ENCODE data around the gene SULT1A3.
"Not testable (repeated sequence)": the region's sequence is repeated elsewhere in the genome, so short reads cannot be mapped to it uniquely, and the experiment has no call there.

SULT1A3 gene

DNA sequence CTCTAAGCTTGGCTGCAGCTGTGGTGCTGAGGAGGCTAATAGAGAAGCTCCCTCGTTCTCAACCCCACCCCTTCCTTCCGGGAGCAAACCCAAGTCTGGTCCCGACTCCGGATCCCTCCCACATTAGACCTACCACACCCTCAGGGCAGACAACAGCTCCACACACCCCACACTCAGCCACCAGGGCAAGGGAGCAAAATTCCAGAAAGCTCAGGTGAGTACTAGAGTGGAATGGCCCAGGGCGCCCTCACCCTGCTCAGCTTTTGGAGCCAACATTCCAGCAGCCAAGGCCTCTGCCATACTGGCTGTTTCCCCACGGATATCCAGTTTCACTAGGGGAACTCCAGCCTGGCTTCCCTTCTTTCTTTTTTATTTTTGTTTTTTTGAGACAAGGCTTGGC, 10.0 kb downstream of the SULT1A3 start:
- not testable (repeated sequence) for H3K36me3 ChIP-seq (ENCODE audit: control insufficient read depth in 1 of 2, insufficient read depth in 2 of 2, low read depth in 1 of 2, low read length in 2 of 2); H3K27ac ChIP-seq (ENCODE audit: low read length, poor library complexity, severe bottlenecking); H3K14ac ChIP-seq (ENCODE audit: low read length in 2 of 2); H2BK5ac ChIP-seq (ENCODE audit: low read depth, low read length, poor library complexity, severe bottlenecking); H2AFZ ChIP-seq (ENCODE audit: low read depth, low read length); H3K9ac ChIP-seq (ENCODE audit: low read length); H2BK15ac ChIP-seq (ENCODE audit: low read depth, poor library complexity, severe bottlenecking); H2AK5ac ChIP-seq (ENCODE audit: low read length, severe bottlenecking); H4K91ac ChIP-seq (ENCODE audit: low read length); DNase-seq; H3K79me1 ChIP-seq (replicated peaks; ENCODE audit: low read length, poor library complexity, severe bottlenecking); H3K4me1 ChIP-seq (ENCODE audit: control insufficient read depth, insufficient read depth, low read depth, low read length); H3K18ac ChIP-seq (ENCODE audit: low read depth in 1 of 2, low read length in 2 of 2); H2BK12ac ChIP-seq (ENCODE audit: low read length in 2 of 2); H3K9me3 ChIP-seq (ENCODE audit: control insufficient read depth, low read length); H3K4me3 ChIP-seq (ENCODE audit: insufficient read depth in 1 of 2, low read depth in 1 of 2, low read length in 2 of 2); H3K4ac ChIP-seq (ENCODE audit: low read depth in 1 of 2, low read length in 2 of 2); H3K27me3 ChIP-seq (ENCODE audit: control insufficient read depth in 1 of 2, insufficient read depth in 1 of 2, low read length in 2 of 2); H2BK120ac ChIP-seq (ENCODE audit: low read depth, low read length); H3K4me2 ChIP-seq (ENCODE audit: low read length, poor library complexity, severe bottlenecking); H3K23ac ChIP-seq (ENCODE audit: low read length in 2 of 2); H4K8ac ChIP-seq (ENCODE audit: low read length)
- no CpG with 5 or more reads among the region's 6 CpGs for WGBS

DNA sequence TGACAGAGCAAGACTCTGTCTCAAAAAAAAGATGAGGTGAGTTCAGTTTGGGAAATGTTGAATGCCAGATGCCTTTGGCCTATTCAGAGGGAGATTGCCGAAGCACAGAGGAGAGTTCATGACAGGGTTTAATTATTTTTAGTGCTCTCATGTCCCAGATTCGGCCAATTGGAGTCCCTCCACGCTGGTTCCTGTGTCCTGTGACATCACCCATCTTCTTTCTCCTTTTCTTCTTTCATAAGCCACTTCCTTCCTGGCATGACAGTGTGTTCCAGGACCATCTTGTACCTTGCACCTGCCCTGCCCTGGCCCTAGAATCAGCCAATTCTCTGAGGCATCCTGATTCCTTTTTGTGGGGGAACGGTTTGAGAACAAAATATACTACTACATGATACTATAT, 12.4 kb downstream of the SULT1A3 start:
- H3K27ac ChIP-seq (ENCODE audit: low read length, poor library complexity, severe bottlenecking); H3K36me3 ChIP-seq (ENCODE audit: control insufficient read depth in 1 of 2, insufficient read depth in 2 of 2, low read depth in 1 of 2, low read length in 2 of 2); DNase-seq; H2BK15ac ChIP-seq (ENCODE audit: low read depth, poor library complexity, severe bottlenecking); H2BK12ac ChIP-seq (ENCODE audit: low read length in 2 of 2); H4K8ac ChIP-seq (ENCODE audit: low read length); H2AFZ ChIP-seq (ENCODE audit: low read depth, low read length); H3K4ac ChIP-seq (ENCODE audit: low read depth in 1 of 2, low read length in 2 of 2); H3K9me3 ChIP-seq (ENCODE audit: control insufficient read depth, low read length); H3K79me1 ChIP-seq (replicated peaks; ENCODE audit: low read length, poor library complexity, severe bottlenecking); H3K4me2 ChIP-seq (ENCODE audit: low read length, poor library complexity, severe bottlenecking); H2BK5ac ChIP-seq (ENCODE audit: low read depth, low read length, poor library complexity, severe bottlenecking); H3K27me3 ChIP-seq (ENCODE audit: control insufficient read depth in 1 of 2, insufficient read depth in 1 of 2, low read length in 2 of 2); H3K4me3 ChIP-seq (ENCODE audit: insufficient read depth in 1 of 2, low read depth in 1 of 2, low read length in 2 of 2); H3K4me1 ChIP-seq (ENCODE audit: control insufficient read depth, insufficient read depth, low read depth, low read length); H4K91ac ChIP-seq (ENCODE audit: low read length); H2AK5ac ChIP-seq (ENCODE audit: low read length, severe bottlenecking); H2BK120ac ChIP-seq (ENCODE audit: low read depth, low read length); H3K9ac ChIP-seq (ENCODE audit: low read length); H3K14ac ChIP-seq (ENCODE audit: low read length in 2 of 2); H3K23ac ChIP-seq (ENCODE audit: low read length in 2 of 2); H3K18ac ChIP-seq (ENCODE audit: low read depth in 1 of 2, low read length in 2 of 2): not testable (repeated sequence)
- no CpG with 5 or more reads among the region's 4 CpGs for WGBS

DNA sequence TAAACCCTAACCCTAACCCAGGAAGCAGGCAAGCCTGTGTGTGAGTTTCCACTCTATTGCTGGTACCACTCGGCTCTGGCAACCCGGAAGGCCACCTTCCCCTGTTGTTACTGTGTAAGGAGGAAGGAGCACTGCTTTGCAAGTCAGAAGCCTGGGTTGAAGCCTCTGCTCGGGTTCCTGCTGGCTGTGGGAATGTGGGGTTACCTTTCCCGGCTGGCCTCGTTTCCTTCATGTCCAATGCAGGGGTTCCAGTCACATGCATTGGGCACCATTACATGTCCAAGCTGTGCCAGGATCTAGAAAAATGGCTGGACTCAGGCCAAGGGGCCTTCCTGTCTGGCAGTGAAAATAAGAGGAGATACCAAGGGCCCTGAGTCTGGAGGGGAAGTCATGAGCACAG, 18.0 kb downstream of the SULT1A3 start:
- not testable (repeated sequence) for H3K4ac ChIP-seq (ENCODE audit: low read depth in 1 of 2, low read length in 2 of 2); H3K14ac ChIP-seq (ENCODE audit: low read length in 2 of 2); H4K8ac ChIP-seq (ENCODE audit: low read length); H3K23ac ChIP-seq (ENCODE audit: low read length in 2 of 2); H3K9me3 ChIP-seq (ENCODE audit: control insufficient read depth, low read length); H3K4me1 ChIP-seq (ENCODE audit: control insufficient read depth, insufficient read depth, low read depth, low read length); DNase-seq; H3K79me1 ChIP-seq (replicated peaks; ENCODE audit: low read length, poor library complexity, severe bottlenecking); H2BK120ac ChIP-seq (ENCODE audit: low read depth, low read length); H2BK15ac ChIP-seq (ENCODE audit: low read depth, poor library complexity, severe bottlenecking); H3K36me3 ChIP-seq (ENCODE audit: control insufficient read depth in 1 of 2, insufficient read depth in 2 of 2, low read depth in 1 of 2, low read length in 2 of 2); H2AFZ ChIP-seq (ENCODE audit: low read depth, low read length); H3K4me2 ChIP-seq (ENCODE audit: low read length, poor library complexity, severe bottlenecking); H2AK5ac ChIP-seq (ENCODE audit: low read length, severe bottlenecking); H3K4me3 ChIP-seq (ENCODE audit: insufficient read depth in 1 of 2, low read depth in 1 of 2, low read length in 2 of 2); H2BK12ac ChIP-seq (ENCODE audit: low read length in 2 of 2); H3K18ac ChIP-seq (ENCODE audit: low read depth in 1 of 2, low read length in 2 of 2); H3K9ac ChIP-seq (ENCODE audit: low read length); H3K27me3 ChIP-seq (ENCODE audit: control insufficient read depth in 1 of 2, insufficient read depth in 1 of 2, low read length in 2 of 2); H2BK5ac ChIP-seq (ENCODE audit: low read depth, low read length, poor library complexity, severe bottlenecking); H4K91ac ChIP-seq (ENCODE audit: low read length); H3K27ac ChIP-seq (ENCODE audit: low read length, poor library complexity, severe bottlenecking)
- no CpG with 5 or more reads among the region's 5 CpGs for WGBS

DNA sequence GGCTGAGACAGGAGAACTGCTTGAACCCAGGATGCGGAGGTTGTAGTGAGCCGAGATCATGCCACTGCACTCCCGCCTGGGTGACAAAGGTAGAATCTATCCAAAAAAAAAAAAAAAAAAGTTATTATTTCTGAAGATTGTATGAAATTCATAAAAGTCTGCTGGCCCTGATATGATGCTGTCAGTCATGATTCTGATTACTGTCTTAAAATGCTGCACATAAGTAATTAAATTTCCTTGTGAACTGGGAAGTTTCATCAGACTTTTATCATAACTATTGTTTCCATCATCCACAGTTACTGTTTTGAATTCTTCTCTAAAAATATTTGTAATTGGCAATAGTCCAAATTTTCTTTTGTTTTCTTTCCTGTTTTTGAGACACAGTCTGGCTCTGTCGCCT, 49.3 kb downstream of the SULT1A3 start, which contains the start of gene NPIPB13:
Gene NPIPB13, minus strand, starts transcription at position 101 of the 400 bp plus-strand sequence. CDS start 2,906 bp downstream, outside the sequence.
- H3K4me3 ChIP-seq (ENCODE audit: insufficient read depth in 1 of 2, low read depth in 1 of 2, low read length in 2 of 2); H2AFZ ChIP-seq (ENCODE audit: low read depth, low read length); H4K8ac ChIP-seq (ENCODE audit: low read length); H3K4me1 ChIP-seq (ENCODE audit: control insufficient read depth, insufficient read depth, low read depth, low read length); H2BK120ac ChIP-seq (ENCODE audit: low read depth, low read length); H2AK5ac ChIP-seq (ENCODE audit: low read length, severe bottlenecking); DNase-seq; H3K4ac ChIP-seq (ENCODE audit: low read depth in 1 of 2, low read length in 2 of 2); H3K14ac ChIP-seq (ENCODE audit: low read length in 2 of 2); H2BK12ac ChIP-seq (ENCODE audit: low read length in 2 of 2); H4K91ac ChIP-seq (ENCODE audit: low read length); H2BK15ac ChIP-seq (ENCODE audit: low read depth, poor library complexity, severe bottlenecking); H3K27me3 ChIP-seq (ENCODE audit: control insufficient read depth in 1 of 2, insufficient read depth in 1 of 2, low read length in 2 of 2); H2BK5ac ChIP-seq (ENCODE audit: low read depth, low read length, poor library complexity, severe bottlenecking); H3K79me1 ChIP-seq (replicated peaks; ENCODE audit: low read length, poor library complexity, severe bottlenecking); H3K4me2 ChIP-seq (ENCODE audit: low read length, poor library complexity, severe bottlenecking); H3K18ac ChIP-seq (ENCODE audit: low read depth in 1 of 2, low read length in 2 of 2); H3K27ac ChIP-seq (ENCODE audit: low read length, poor library complexity, severe bottlenecking); H3K9ac ChIP-seq (ENCODE audit: low read length); H3K9me3 ChIP-seq (ENCODE audit: control insufficient read depth, low read length); H3K36me3 ChIP-seq (ENCODE audit: control insufficient read depth in 1 of 2, insufficient read depth in 2 of 2, low read depth in 1 of 2, low read length in 2 of 2); H3K23ac ChIP-seq (ENCODE audit: low read length in 2 of 2): not testable (repeated sequence)
- WGBS: no CpG with 5 or more reads among the region's 4 CpGs

Measured in mesenchymal stem cell (in vitro differentiated cells and primary cell).